ENCODE results near the gene PPP1R18. TPM values are rescaled to one million over a fixed set of nuclear protein-coding genes. Genes with fewer than 3 reads are reported as not detected.

The PPP1R18 gene
- total RNA-seq, 1 experiment from 2014 or later: 33.6 TPM

- H4K20me1 ChIP-seq (ENCODE audit: insufficient read depth): no peaks in the 10 kb centered on the region
- CTCF ChIA-PET: no interaction called here
- H3K4me3 ChIP-seq (replicated peaks in 1 of 2; ENCODE audit: low read depth in 1 of 2, low read length in 2 of 2): no peak overlapping the region
- no peaks in the 10 kb centered on the region for H3K79me2 ChIP-seq (ENCODE audit: insufficient read depth, low read length)
- H3K27me3 ChIP-seq (ENCODE audit: insufficient read depth, low read length): no peaks in the 10 kb centered on the region
- DNase-seq (ENCODE audit: low read depth, low spot score): no peak
- no peak for TF ChIP-seq REST (IDR thresholded peaks at IDR 0.05; ENCODE audit: low read depth)
- no peak for TF ChIP-seq ZFX (IDR thresholded peaks at IDR 0.05)
- TF ChIP-seq SRF (IDR thresholded peaks at IDR 0.05; ENCODE audit: low read depth): no peak
- no peak for TF ChIP-seq EGR1 (IDR thresholded peaks at IDR 0.05; ENCODE audit: low read depth)
- TF ChIP-seq FOSL1 (IDR thresholded peaks at IDR 0.05; ENCODE audit: low read depth): no peak
- TF ChIP-seq EZH2 (IDR thresholded peaks at IDR 0.05): no peak
- TF ChIP-seq SP1 (IDR thresholded peaks at IDR 0.05; ENCODE audit: low read depth): no peak
- no peak for TF ChIP-seq SIN3A (IDR thresholded peaks at IDR 0.05; ENCODE audit: low read depth)
- intact Hi-C loops (cut with micrococcal nuclease): no loop called here
- H3K27ac ChIP-seq (ENCODE audit: low read depth, low read length): no peak overlapping the region
- BruUV-seq (replicated peaks): no TSS peak
- RAD21 ChIA-PET (ENCODE audit: low non-redundant PET in 1 of 2, low total read pairs in 2 of 2, uncharacterized antibody in 2 of 2, unreplicated experiment in 2 of 2): no interaction called here
- no peaks in the 10 kb centered on the region for H3K4me1 ChIP-seq (ENCODE audit: control insufficient read depth in 1 of 2, insufficient read depth in 2 of 2, low read length in 2 of 2)
- H3K9ac ChIP-seq (ENCODE audit: low read length): no peak overlapping the region
- peaks cover 46 to 75% of the 10 kb centered on the region in 2 experiments; a peak in 3 of 4 replicates for H3K36me3 ChIP-seq (ENCODE audit: control insufficient read depth in 1 of 2, insufficient read depth in 2 of 2, low read length in 2 of 2)
- H3K9me2 ChIP-seq (ENCODE audit: insufficient read depth): no peaks in the 10 kb centered on the region
- no peaks in the 10 kb centered on the region for H3K9me3 ChIP-seq (ENCODE audit: control insufficient read depth in 1 of 2, insufficient read depth in 1 of 2, low read depth in 1 of 2, low read length in 2 of 2)
- POLR2A ChIA-PET: no interaction called here
- no peak overlapping the region for H2AFZ ChIP-seq (ENCODE audit: low read depth, low read length, poor library complexity, severe bottlenecking)
- H3K4me2 ChIP-seq (ENCODE audit: low read length): no peak overlapping the region
- no peak for ATAC-seq
These were observed 30.7 kb downstream of the PPP1R18 start for GRCh38 chr6:30655743-30656094.

Measured in HCT116 (cell line).